ENCODE results near the gene WNT1.

GRCh38 chr12:48969833-48970701 lies 8.1 kb upstream of the WNT1 start:
- TF ChIP-seq GATA3 (IDR thresholded peaks at IDR 0.05; ENCODE audit: low read depth, low read length) (no peak), GATA2 (IDR thresholded peaks at IDR 0.05; ENCODE audit: low read depth, low read length) (no peak)

Measured in SH-SY5Y (cell line).